ENCODE measurements around the gene SORCS1.

SORCS1 gene

GRCh38 chr10:107104026-107104652 is 60.4 kb downstream of the SORCS1 start:
- DNase-seq (ENCODE audit: low read depth in 2 of 2): no peak

- DNase-seq (ENCODE audit: low read depth in 2 of 2): no peak
Measured at GRCh38 chr10:107103174-107104025, 61.1 kb downstream of the SORCS1 start.

DNA sequence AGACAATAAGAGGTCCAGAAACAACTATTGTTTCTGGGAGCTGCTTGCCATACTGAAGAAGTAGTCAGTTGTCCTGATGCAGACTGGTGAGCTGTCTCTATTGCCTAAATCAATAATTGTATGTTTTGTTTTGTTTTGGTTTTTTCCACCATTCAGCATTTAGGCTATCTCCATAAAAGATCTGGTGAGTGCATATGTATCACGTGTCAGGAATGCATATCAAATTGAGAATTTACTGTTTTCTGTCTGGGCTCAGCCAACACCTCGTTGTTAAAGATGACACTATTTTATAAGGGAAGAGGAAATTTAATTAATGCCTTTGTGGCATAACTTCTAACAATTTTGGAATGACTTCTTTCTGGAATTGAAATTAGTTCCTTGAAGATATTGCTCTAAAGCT is 66.2 kb downstream of the SORCS1 start:
- DNase-seq (ENCODE audit: low read depth in 2 of 2): no peak

GRCh38 chr10:107094824-107095522 is 69.5 kb downstream of the SORCS1 start:
- DNase-seq (ENCODE audit: low read depth in 2 of 2): no peak

- no peak for DNase-seq (ENCODE audit: low read depth in 2 of 2)
Measured at GRCh38 chr10:107092321-107092720, 72.2 kb downstream of the SORCS1 start.

DNA sequence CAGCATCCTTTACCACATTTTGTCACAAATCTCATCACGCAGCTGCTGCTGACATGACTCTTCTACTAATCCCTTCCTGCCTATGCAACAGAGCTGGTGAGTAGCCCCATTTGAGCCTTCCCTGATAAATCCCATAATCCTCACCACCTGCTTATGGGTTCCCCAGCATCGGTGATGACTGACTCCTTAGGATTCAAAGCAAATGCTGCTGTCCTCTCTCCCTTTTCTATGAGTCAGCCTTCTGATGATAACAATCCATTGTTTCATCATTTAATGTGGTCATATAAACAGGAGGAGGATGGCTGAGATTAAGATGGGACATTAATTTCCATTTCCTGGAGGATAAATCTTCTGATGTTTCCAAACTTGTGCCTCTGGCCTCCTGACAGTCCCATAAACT is 73.4 kb downstream of the SORCS1 start:
- DNase-seq (ENCODE audit: low read depth in 2 of 2): no peak

DNA sequence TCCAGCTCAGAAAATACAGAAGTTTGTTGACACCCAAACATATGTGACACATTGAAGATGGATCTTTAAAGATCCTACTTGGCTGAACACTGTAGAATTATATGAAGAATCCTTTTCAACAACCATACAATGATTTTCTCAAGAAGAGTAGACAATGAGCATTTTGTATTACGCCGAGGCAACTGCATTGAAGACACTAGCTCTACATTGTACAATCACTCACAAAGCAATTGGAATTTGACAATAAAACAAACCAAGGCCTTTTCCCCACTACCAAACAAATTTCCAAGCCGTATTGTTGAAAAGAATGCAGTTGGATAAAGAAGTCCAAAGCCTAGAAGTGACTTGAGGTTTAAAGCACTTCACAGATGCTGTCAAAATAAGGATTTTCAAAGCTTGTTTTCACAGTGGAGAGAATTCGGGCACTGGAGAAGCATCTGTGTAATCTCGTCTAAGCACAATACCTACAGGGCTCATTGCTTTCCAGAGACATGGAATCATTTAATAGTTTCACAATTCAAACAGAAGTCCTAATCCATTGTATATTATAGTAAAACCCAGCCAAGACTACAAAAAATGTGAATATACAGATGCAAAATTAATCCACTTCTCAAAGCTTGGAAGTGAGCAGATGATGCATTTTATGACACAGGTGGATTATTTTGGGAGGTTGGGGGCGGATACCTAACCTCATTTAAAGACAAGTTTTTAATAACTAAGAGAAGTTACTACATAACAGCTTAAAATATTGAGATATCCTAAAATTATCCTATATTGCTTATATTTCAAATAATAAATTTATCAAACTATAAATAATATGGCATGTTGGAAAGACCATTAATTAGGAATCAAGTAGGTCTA is 78.6 kb downstream of the SORCS1 start:
- no peak for DNase-seq (ENCODE audit: low read depth in 2 of 2)

- no peak for DNase-seq (ENCODE audit: low read depth in 2 of 2)
Measured at GRCh38 chr10:107083388-107084009, 81.0 kb downstream of the SORCS1 start.

GRCh38 chr10:107081644-107082043 is 82.9 kb downstream of the SORCS1 start:
- DNase-seq (ENCODE audit: low read depth in 2 of 2): no peak

DNA sequence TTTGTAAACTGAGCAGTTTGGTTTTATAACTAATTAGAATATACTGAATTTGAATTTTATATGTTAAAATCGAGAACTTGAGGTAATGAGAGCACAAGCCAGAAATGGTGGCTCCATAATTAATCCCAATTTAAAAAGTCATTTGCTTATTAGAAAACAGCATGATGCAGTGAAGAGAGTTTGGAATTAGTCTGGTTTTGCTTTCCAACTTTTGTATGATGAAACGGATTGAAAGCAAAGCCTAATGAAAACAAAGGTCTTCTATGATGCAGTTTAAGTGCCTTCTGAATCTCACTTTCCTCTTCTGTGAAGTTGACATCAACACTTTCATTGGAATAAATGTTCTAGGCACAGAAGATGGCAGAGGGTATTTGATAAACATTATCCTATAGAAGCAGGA is 89.4 kb downstream of the SORCS1 start:
- no peak for DNase-seq (ENCODE audit: low read depth in 2 of 2)

GRCh38 chr10:107072786-107073185 is 91.7 kb downstream of the SORCS1 start:
- no peak for DNase-seq (ENCODE audit: low read depth in 2 of 2)

GRCh38 chr10:107072028-107072427 is 92.5 kb downstream of the SORCS1 start:
- no peak for DNase-seq (ENCODE audit: low read depth in 2 of 2)

GRCh38 chr10:107071301-107071700 is 93.2 kb downstream of the SORCS1 start:
- DNase-seq (ENCODE audit: low read depth in 2 of 2): no peak

- DNase-seq (ENCODE audit: low read depth in 2 of 2): no peak
Measured at GRCh38 chr10:107067843-107068242, 96.7 kb downstream of the SORCS1 start.

GRCh38 chr10:107064075-107064474 is 100.4 kb downstream of the SORCS1 start:
- no peak for DNase-seq (ENCODE audit: low read depth in 2 of 2)

DNA sequence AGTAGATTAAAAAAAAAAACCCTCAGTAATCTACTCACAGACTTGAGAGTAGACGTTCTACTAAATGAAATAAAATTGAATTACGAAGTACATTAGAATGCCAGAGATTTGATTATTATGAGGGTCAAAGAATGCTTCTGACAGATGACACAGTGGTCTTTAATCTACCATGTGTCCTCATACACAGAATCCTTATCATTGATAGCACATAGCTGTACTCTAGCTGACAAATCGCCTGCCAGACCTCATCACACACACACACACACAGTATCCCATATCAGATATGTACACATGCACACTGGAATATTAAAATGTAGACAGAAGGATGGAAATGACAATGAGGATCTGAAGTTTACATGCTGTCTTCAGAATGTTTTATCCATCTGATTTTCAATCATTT is 104.6 kb downstream of the SORCS1 start:
- DNase-seq (ENCODE audit: low read depth in 2 of 2): no peak

DNA sequence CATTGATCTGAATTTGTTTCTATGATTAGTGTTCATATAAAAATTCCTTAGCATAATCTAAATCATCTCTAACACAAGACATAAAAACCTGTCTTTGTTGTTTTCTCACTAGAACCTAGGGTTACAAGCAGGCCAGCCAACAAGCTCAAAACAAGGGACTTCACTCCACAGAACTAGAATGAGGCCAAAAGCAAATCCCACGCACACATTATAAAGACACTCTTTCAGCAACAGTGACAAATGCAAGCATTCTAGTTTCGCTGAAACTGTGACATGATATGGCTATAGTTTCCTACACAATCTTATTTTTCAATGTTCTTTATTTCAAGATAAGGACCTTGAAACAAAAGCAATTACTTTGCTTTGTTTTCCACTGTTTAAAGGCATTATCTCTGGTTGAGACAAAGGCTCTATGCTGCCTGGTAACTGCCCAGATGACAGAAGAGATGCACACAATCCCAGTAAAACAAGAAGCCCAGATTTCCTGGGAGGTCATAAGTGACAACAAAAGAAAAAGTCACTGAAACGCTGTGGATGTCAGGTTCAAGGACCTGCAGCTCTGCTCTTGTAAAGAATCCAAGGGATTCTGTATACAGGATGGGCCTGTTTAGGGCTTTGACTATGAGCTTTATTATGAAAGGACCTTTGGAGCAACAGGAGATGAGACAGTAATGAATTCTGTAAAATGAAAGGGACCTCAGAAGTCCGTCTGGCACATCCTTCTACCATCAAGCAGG is 105.3 kb downstream of the SORCS1 start:
- DNase-seq (ENCODE audit: low read depth in 2 of 2): no peak

GRCh38 chr10:107058331-107058730 is 106.2 kb downstream of the SORCS1 start:
- DNase-seq (ENCODE audit: low read depth in 2 of 2): no peak

- no peak for DNase-seq (ENCODE audit: low read depth in 2 of 2)
Measured at GRCh38 chr10:107056182-107056581, 108.3 kb downstream of the SORCS1 start.

DNA sequence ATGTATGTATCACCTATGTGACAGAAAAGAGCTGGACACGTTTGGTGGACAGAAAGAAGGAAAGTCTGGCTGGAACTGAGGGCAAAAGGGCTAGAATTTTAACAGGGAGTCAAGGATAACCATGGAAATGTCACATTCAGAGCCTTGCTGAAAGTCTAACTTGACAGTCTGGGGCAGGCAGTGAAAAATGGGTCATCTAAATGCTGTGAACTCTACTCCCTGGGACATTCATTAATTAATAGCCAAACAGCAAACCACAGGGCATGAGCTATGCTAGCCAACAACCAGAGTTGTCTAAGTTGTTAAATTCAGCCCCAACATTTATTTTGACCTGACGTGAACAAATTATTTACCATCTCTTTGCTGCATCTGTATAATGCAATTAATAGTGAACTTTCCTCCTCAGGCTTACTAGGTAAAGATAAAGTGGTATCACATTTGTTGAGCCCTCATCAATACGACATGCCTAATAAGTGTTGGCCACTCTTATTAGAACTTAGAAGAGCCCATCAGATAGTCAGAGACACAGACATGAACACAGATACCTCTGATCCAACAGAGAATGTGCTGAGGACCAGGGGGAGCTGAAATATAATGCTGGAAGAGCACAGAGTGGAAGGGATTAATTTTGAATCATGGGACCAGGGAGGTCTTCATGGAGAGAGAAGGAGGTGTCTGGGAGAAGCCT is 109.9 kb downstream of the SORCS1 start:
- no peak for DNase-seq (ENCODE audit: low read depth in 2 of 2)
